Measurements from ENCODE around the gene DNM3.
A peak's percentile ranks its signal among the peaks of the same experiment; 100 is the strongest.

DNM3 gene

DNA sequence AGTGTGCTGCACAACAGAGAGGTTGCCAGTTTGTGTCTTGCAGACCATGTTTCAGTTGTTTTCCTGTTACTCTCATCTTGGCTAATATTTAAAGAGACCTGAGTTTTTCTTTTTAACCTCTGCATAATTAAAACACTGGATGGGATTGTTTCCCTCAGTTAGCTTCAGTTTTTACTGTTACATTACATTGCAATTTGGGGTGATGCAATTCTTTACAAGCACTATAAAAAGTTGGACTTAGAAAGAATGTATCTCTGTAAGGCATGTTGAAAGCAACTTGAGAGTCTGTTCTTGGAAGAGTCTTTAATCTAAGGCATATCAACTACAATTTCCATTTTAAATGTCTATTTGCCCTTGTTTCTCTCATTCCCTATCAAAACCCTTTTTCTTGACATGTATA is 99.1 kb downstream of the DNM3 start:
- TF ChIP-seq, protein P1, sequence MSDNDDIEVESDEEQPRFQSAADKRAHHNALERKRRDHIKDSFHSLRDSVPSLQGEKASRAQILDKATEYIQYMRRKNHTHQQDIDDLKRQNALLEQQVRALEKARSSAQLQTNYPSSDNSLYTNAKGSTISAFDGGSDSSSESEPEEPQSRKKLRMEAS (IDR thresholded peaks at IDR 0.05; ENCODE audit: low read depth, low read length) = no peak
- no peak for TF ChIP-seq MYC (IDR thresholded peaks at IDR 0.05; ENCODE audit: low read depth, low read length)
- no peak for TF ChIP-seq CTCF (IDR thresholded peaks at IDR 0.05; ENCODE audit: low read depth, low read length)
- TF ChIP-seq POLR2A (IDR thresholded peaks at IDR 0.05; ENCODE audit: extremely low read depth, insufficient read length) = no peak
- peak; percentile 19 for DNase-seq (ENCODE audit: low read depth)
- H3K4me3 ChIP-seq (ENCODE audit: low read depth, low read length) = no peak overlapping the region

GRCh38 chr1:171941920-171942319 is 100.6 kb downstream of the DNM3 start:
- no peak overlapping the region for H3K4me3 ChIP-seq (ENCODE audit: low read depth, low read length)
- DNase-seq (ENCODE audit: low read depth) = no peak
- no peak for TF ChIP-seq POLR2A (IDR thresholded peaks at IDR 0.05; ENCODE audit: extremely low read depth, insufficient read length)
- TF ChIP-seq MYC (IDR thresholded peaks at IDR 0.05; ENCODE audit: low read depth, low read length) = no peak
- TF ChIP-seq, protein P1 (IDR thresholded peaks at IDR 0.05; ENCODE audit: low read depth, low read length) = no peak
- no peak for TF ChIP-seq CTCF (IDR thresholded peaks at IDR 0.05; ENCODE audit: low read depth, low read length)

DNA sequence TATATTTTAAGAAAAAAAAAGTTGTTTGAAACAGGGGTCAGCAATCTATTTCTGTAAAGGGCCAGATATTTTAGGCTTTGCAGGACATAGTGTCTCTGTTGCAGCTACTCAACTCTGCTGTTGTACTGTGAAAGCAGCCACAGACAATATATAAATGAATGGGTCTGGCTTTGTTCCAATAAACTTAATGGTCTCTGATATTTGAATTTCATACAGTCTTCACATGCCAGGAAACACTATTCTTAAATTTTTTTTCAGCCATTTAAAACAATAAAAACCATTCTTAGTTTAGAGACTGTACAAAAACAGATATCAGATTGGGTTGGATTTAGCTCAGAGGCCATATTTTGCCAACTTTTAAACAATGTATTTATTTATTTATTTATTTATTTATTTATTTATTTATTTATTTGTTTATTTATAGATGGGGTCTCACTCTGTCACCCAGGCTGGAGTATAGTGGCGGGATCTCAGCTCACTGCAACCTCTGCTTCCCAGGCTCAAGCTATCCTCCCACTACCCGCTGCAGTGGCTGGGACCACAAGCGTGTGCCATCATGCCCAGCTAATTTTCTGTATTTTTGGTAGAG is 102.8 kb downstream of the DNM3 start:
- H3K4me3 ChIP-seq (ENCODE audit: low read depth, low read length) = no peak overlapping the region
- TF ChIP-seq CTCF (IDR thresholded peaks at IDR 0.05; ENCODE audit: low read depth, low read length) (no peak), POLR2A (IDR thresholded peaks at IDR 0.05; ENCODE audit: extremely low read depth, insufficient read length) (no peak), MYC (IDR thresholded peaks at IDR 0.05; ENCODE audit: low read depth, low read length) (no peak)
- TF ChIP-seq, protein P1 (IDR thresholded peaks at IDR 0.05; ENCODE audit: low read depth, low read length) = no peak
- DNase-seq (ENCODE audit: low read depth) = no peak

DNA sequence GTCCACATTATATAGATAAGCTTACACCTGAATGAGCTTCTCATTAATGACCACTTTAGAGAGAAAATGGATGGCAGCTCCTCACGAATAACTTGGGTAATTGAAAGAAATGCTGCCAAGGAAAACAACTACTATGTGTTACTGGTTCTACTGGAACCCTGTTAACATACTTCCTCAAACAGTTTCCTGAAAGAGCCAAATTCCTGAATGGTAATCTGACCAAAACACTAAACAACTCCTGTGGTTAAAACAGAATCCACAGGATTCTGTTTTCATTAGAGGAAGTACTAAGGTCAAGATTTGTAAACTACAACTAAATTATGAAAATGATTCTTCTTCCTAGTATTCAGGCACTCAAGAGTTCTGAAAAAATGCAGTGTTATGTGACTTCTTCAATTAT is 107.2 kb downstream of the DNM3 start:
- TF ChIP-seq, protein P1 (IDR thresholded peaks at IDR 0.05; ENCODE audit: low read depth, low read length) = no peak
- TF ChIP-seq CTCF (IDR thresholded peaks at IDR 0.05; ENCODE audit: low read depth, low read length) (no peak), POLR2A (IDR thresholded peaks at IDR 0.05; ENCODE audit: extremely low read depth, insufficient read length) (no peak), MYC (IDR thresholded peaks at IDR 0.05; ENCODE audit: low read depth, low read length) (no peak)
- H3K4me3 ChIP-seq (ENCODE audit: low read depth, low read length) = no peak overlapping the region
- DNase-seq (ENCODE audit: low read depth) = no peak

DNA sequence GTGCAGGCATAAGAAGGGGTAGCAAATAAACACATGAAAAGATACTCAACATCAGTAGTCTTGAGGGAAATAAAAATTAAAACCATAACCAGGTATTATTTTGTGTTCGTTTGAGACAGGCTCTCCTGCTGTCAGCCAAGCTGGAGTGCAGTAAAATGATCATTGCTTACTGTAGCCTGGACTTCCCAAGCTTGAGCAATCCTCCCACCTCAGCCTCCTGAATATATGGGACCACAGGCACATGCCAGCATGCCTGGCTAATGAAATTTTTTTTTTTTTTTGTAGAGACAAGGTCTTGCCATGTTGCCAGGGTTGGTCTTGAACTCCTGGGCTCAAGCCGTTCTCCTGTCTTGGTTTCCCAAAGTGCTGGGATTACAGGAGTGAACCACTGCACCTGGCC is 108.0 kb downstream of the DNM3 start:
- no peak overlapping the region for H3K4me3 ChIP-seq (ENCODE audit: low read depth, low read length)
- DNase-seq (ENCODE audit: low read depth) = no peak
- TF ChIP-seq POLR2A (IDR thresholded peaks at IDR 0.05; ENCODE audit: extremely low read depth, insufficient read length) (no peak), CTCF (IDR thresholded peaks at IDR 0.05; ENCODE audit: low read depth, low read length) (no peak)
- TF ChIP-seq, protein P1 (IDR thresholded peaks at IDR 0.05; ENCODE audit: low read depth, low read length) = no peak
